HEK293 (cell line): Measurements from ENCODE around the gene RBM10.

Experiments
- CTCF ChIA-PET: fragments of 350-600 bp; formaldehyde crosslinking; extraction: SDS; loops from one replicate; lab custom pipeline; 2021; ENCODE audit warnings: antibody characterized with exemption; lab: Yijun Ruan, JAX
- POLR2A ChIA-PET: fragments of 300-600 bp; formaldehyde crosslinking; extraction: SDS; loops from one replicate; lab custom pipeline; 2020; ENCODE audit warnings: antibody characterized with exemption, inconsistent platforms; lab: Yijun Ruan, JAX
- H3K27ac ChIP-seq: fragments of 200-500 bp; sonication (Bioruptor generic); 2 replicates; pipeline ENCODE4 v1.5.1; 2014; ENCODE audit warnings: low read depth, low read length, control low read depth, inconsistent platforms; ENCODE audit errors: extremely low read depth
- H3K36me3 ChIP-seq, 2 experiments: fragments of 200-500 bp in 1 of 2; sonication (Bioruptor generic) in 1 of 2; 1 replicate in 1 of 2; 2 replicates in 1 of 2; pipeline ENCODE4 v1.5.1; 2014 to 2017; ENCODE audit warnings: inconsistent platforms in 2 of 2, low read length in 2 of 2; ENCODE audit not compliant: control insufficient read depth in 2 of 2, insufficient read depth in 1 of 2
- H3K4me1 ChIP-seq: fragments of 200-500 bp; sonication (Bioruptor generic); 2 replicates; pipeline ENCODE4 v1.5.1; 2014; ENCODE audit warnings: mild to moderate bottlenecking, low read length, inconsistent platforms; ENCODE audit not compliant: control insufficient read depth, insufficient read depth
- H3K4me3 ChIP-seq: 2 replicates; pipeline ENCODE4 v1.5.1; 2011; ENCODE audit warnings: low read depth, mild to moderate bottlenecking, control low read depth, low read length, moderate library complexity
- H3K9me3 ChIP-seq: fragments of 200-500 bp; sonication (Bioruptor generic); 2 replicates; pipeline ENCODE4 v1.5.1; 2014; ENCODE audit warnings: low read depth, low read length, inconsistent platforms; ENCODE audit not compliant: control insufficient read depth, insufficient read depth
- AEBP2 ChIP-seq: fragments of 450-650 bp; formaldehyde crosslinking; IDR thresholded peaks from 2 replicates; pipeline ENCODE4 v1.5.1; 2016; ENCODE audit warnings: missing biosample characterization, missing genetic modification characterization, borderline replicate concordance
- GLI4 ChIP-seq: fragments of 450-650 bp; formaldehyde crosslinking; IDR thresholded peaks from 2 replicates; pipeline ENCODE4 v1.5.1; 2016; ENCODE audit warnings: missing biosample characterization, missing genetic modification characterization
- HIC1 ChIP-seq: fragments of 450-650 bp; formaldehyde crosslinking; IDR thresholded peaks from 2 replicates; pipeline ENCODE4 v1.5.1; 2016; ENCODE audit warnings: missing biosample characterization, missing genetic modification characterization
- IKZF3 ChIP-seq: fragments of 450-650 bp; IDR thresholded peaks from 2 replicates; pipeline ENCODE4 v1.5.0; 2018; ENCODE audit warnings: missing biosample characterization, mild to moderate bottlenecking, missing genetic modification characterization, moderate library complexity
- REPIN1 ChIP-seq: fragments of 450-650 bp; formaldehyde crosslinking; IDR thresholded peaks from 2 replicates; pipeline ENCODE4 v1.5.1; 2017; ENCODE audit warnings: missing biosample characterization, missing genetic modification characterization, low read depth
- REST ChIP-seq: fragments of 450-650 bp; formaldehyde crosslinking; IDR thresholded peaks from 2 replicates; pipeline ENCODE4 v1.5.1; 2016; ENCODE audit warnings: missing biosample characterization, missing genetic modification characterization
- ZIC2 ChIP-seq: fragments of 450-650 bp; formaldehyde crosslinking; IDR thresholded peaks from 2 replicates; pipeline ENCODE4 v1.5.1; 2016; ENCODE audit warnings: missing biosample characterization, missing genetic modification characterization
- ZNF140 ChIP-seq: fragments of 450-650 bp; formaldehyde crosslinking; IDR thresholded peaks from 2 replicates; pipeline ENCODE4 v1.5.1; 2016; ENCODE audit warnings: missing biosample characterization, missing genetic modification characterization
- ZNF175 ChIP-seq: fragments of 450-650 bp; formaldehyde crosslinking; IDR thresholded peaks from 2 replicates; pipeline ENCODE4 v1.5.1; 2016; ENCODE audit warnings: missing biosample characterization, missing genetic modification characterization
- ZNF362 ChIP-seq: fragments of 450-650 bp; formaldehyde crosslinking; IDR thresholded peaks from 2 replicates; pipeline ENCODE4 v1.5.1; 2016; ENCODE audit warnings: missing biosample characterization, missing genetic modification characterization
- ZNF394 ChIP-seq: fragments of 450-650 bp; formaldehyde crosslinking; IDR thresholded peaks from 2 replicates; pipeline ENCODE4 v1.5.1; 2016; ENCODE audit warnings: missing biosample characterization, missing genetic modification characterization, mild to moderate bottlenecking, moderate library complexity, borderline replicate concordance
- ZNF585B ChIP-seq: fragments of 450-650 bp; formaldehyde crosslinking; IDR thresholded peaks from 2 replicates; pipeline ENCODE4 v1.5.1; 2016; ENCODE audit warnings: missing biosample characterization, missing genetic modification characterization
- ZNF626 ChIP-seq: fragments of 450-650 bp; sonication (Bioruptor Pico); formaldehyde crosslinking; IDR thresholded peaks from 2 replicates; pipeline ENCODE4 v1.5.1; 2018; ENCODE audit warnings: missing biosample characterization, missing genetic modification characterization, inconsistent platforms
- ZNF664 ChIP-seq: fragments of 450-650 bp; formaldehyde crosslinking; IDR thresholded peaks from 2 replicates; pipeline ENCODE4 v1.5.1; 2016; ENCODE audit warnings: missing biosample characterization, missing genetic modification characterization
- ZNF704 ChIP-seq: fragments of 450-650 bp; formaldehyde crosslinking; IDR thresholded peaks from 2 replicates; pipeline ENCODE4 v1.5.1; 2016; ENCODE audit warnings: missing biosample characterization, missing genetic modification characterization
- ZNF707 ChIP-seq: fragments of 450-650 bp; formaldehyde crosslinking; IDR thresholded peaks from 2 replicates; pipeline ENCODE4 v1.5.1; 2016; ENCODE audit warnings: missing biosample characterization, missing genetic modification characterization
- ZNF837 ChIP-seq: fragments of 450-650 bp; formaldehyde crosslinking; IDR thresholded peaks from 2 replicates; pipeline ENCODE4 v1.5.1; 2016; ENCODE audit warnings: missing biosample characterization, missing genetic modification characterization

Gene RBM10

GRCh38 chrX:47209508-47210238, 64.7 kb downstream of the RBM10 start (continued):
- TF ChIP-seq ZNF394 (tag by site-specific recombination): no peak

- POLR2A ChIA-PET: no interaction called here
- CTCF ChIA-PET: no interaction called here
- Histone ChIP-seq H3K4me1 (no peaks in the 10 kb centered on the region), H3K4me3 (no peak overlapping the region), H3K9me3 (no peaks in the 10 kb centered on the region), H3K36me3 (peaks cover 93 to 100% of the 10 kb centered on the region in 2 experiments)
- TF ChIP-seq ZNF707 (tag by site-specific recombination) (no peak), ZIC2 (tag by site-specific recombination) (no peak), ZNF664 (tag by site-specific recombination) (no peak), ZNF140 (tag by site-specific recombination) (no peak), GLI4 (tag by site-specific recombination) (no peak), ZNF175 (no peak), HIC1 (tag by site-specific recombination) (no peak), IKZF3 (tag by site-specific recombination) (no peak), ZNF704 (tag by site-specific recombination) (no peak), ZNF585B (tag by site-specific recombination) (no peak), AEBP2 (no peak), ZNF837 (tag by site-specific recombination) (no peak), ZNF626 (tag by site-specific recombination) (no peak), REPIN1 (tag by site-specific recombination) (no peak), ZNF362 (tag by site-specific recombination) (no peak), REST (tag by site-specific recombination) (no peak)
- TF ChIP-seq, all 188 proteins: peak for 0
- no peak overlapping the region for H3K27ac ChIP-seq
Observed at GRCh38 chrX:47210661-47211425, 65.8 kb downstream of the RBM10 start.
